Uterus (tissue), 4 donors: Measurements from ENCODE around the gene CIITA. TPM values are rescaled to one million over a fixed set of nuclear protein-coding genes. Genes with fewer than 3 reads are reported as not detected.

Source experiments
- DNase-seq, 2 donors: peaks; one replicate each; pipeline ENCODE4 v3.0.0-alpha.2; 2019 to 2020
- H3K27ac ChIP-seq, 2 donors: fragments of 200-600 bp; sonication (generic); 1 replicate in 1 of 2; 2 replicates in 1 of 2; pipeline ENCODE4 v1.5.1; 2016 to 2018
- H3K27me3 ChIP-seq, 2 donors: fragments of 200-600 bp; sonication (generic); one replicate each; pipeline ENCODE4 v1.5.1; 2018 to 2019; ENCODE audit warnings: control low read depth in 1 of 2
- H3K36me3 ChIP-seq, 2 donors: fragments of 200-600 bp; sonication (generic); one replicate each; pipeline ENCODE4 v1.5.1; 2019; ENCODE audit warnings: control low read depth in 1 of 2
- H3K4me1 ChIP-seq, 2 donors: fragments of 200-600 bp; sonication (generic); one replicate each; pipeline ENCODE4 v1.5.1; 2018 to 2019; ENCODE audit warnings: control low read depth in 1 of 2
- H3K4me3 ChIP-seq, 2 donors: fragments of 200-600 bp; sonication (generic); 1 replicate in 1 of 2; 2 replicates in 1 of 2; pipeline ENCODE4 v1.5.1; 2018 to 2019; ENCODE audit warnings: mild to moderate bottlenecking in 1 of 2
- H3K9me3 ChIP-seq, 2 donors: fragments of 200-600 bp; sonication (generic); one replicate each; pipeline ENCODE4 v1.5.1; 2019; ENCODE audit warnings: control low read depth in 1 of 2
- POLR2A ChIP-seq, 2 donors: fragments of 450-650 bp; IDR thresholded peaks; one replicate each; pipeline ENCODE4 v1.6.1; 2016; ENCODE audit warnings: antibody characterized with exemption in 2 of 2, mild to moderate bottlenecking in 1 of 2, moderate library complexity in 1 of 2
- intact Hi-C: fragments of 100-400 bp; cut with DNase I; formaldehyde crosslinking; loops from one replicate; pipeline ENCODE4 v1.15.1; 2023; ENCODE audit warnings: low total_unique reads
- total RNA-seq, 4 donors: library from RNA; depleted of rRNA in 3 of 4; stranded (reverse); fragments of >200 nt in 3 of 4; gene quantifications; one replicate each; pipeline versions ENCODE4 v1.1.0 to v1.2.4, GENCODE V29; 2014 to 2023
- TF ChIP-seq, protein P1 (sequence below), 4 experiments: fragments of 200-600 bp in 2 of 4; fragments of 450-650 bp in 2 of 4; sonication (generic) in 2 of 4; IDR thresholded peaks; one replicate each; pipeline ENCODE4 v1.5.1; 2016 to 2019; ENCODE audit warnings: antibody characterized with exemption in 4 of 4, mild to moderate bottlenecking in 2 of 4, moderate library complexity in 1 of 4
- donor health status: DM: yes; HTN: yes; CAD: no.

CIITA gene
- total RNA-seq, 4 donors from 2014 or later = 7.1 to 48.3 (median 18.8) TPM

DNA sequence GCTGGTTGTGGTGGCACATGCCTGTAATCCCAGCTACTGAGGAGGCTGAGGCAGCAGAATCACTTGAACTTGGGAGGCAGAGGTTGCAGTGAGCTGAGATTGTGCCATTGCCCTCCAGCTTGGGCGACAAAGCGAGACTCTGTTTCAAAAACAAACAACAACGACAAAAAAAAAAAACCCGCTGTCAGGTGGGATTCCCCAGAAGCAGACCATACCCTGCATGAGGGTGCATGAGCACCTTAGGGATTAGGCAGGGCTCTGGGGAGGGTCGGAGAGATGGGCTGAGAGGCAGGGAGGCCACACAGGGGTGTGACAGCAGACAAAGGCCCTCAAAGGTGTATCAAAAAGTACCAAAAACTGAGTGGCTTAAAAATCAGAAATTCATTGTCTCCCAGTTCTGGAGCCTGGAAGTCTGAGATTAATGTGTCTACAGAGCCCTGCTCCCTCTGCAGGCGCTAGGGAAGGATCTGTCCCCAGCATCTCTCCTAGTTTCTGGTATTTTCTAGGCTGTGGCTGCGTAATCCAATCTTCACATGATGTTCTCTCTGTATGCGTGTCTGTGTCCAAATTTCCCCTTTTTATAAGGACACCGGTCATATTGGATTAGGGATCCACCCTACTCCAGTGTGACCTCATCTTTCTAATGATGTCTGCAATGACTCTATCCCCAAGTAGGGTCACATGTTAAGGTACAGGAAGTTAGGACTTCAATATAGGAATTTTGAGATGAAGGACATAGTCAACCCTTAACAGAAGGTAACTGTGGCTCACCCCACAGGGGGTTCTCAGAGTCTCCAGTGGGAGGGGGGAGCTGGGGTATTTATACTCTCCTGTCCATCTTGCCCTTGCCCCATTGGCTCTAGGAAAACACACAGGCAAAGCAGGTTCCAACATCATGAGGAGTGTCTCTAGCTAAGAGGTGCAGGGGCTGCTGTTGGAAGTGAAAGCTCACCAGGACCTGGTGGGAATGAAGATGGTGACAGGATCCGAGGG, 44.8 kb upstream of the CIITA start:
- H3K4me3 ChIP-seq = no peak overlapping the region
- H3K36me3 ChIP-seq = no peaks in the 10 kb centered on the region
- H3K27ac ChIP-seq = no peak overlapping the region
- intact Hi-C loops = no loop called here
- peaks cover 7 to 12% of the 10 kb centered on the region in 2 donors for H3K4me1 ChIP-seq
- H3K27me3 ChIP-seq = no peaks in the 10 kb centered on the region
- no peaks in the 10 kb centered on the region for H3K9me3 ChIP-seq
- no peak for DNase-seq
- TF ChIP-seq, protein P1, sequence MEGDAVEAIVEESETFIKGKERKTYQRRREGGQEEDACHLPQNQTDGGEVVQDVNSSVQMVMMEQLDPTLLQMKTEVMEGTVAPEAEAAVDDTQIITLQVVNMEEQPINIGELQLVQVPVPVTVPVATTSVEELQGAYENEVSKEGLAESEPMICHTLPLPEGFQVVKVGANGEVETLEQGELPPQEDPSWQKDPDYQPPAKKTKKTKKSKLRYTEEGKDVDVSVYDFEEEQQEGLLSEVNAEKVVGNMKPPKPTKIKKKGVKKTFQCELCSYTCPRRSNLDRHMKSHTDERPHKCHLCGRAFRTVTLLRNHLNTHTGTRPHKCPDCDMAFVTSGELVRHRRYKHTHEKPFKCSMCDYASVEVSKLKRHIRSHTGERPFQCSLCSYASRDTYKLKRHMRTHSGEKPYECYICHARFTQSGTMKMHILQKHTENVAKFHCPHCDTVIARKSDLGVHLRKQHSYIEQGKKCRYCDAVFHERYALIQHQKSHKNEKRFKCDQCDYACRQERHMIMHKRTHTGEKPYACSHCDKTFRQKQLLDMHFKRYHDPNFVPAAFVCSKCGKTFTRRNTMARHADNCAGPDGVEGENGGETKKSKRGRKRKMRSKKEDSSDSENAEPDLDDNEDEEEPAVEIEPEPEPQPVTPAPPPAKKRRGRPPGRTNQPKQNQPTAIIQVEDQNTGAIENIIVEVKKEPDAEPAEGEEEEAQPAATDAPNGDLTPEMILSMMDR (IDR thresholded peaks at IDR 0.05) = no peak
- no peak for TF ChIP-seq POLR2A (IDR thresholded peaks at IDR 0.05)

DNA sequence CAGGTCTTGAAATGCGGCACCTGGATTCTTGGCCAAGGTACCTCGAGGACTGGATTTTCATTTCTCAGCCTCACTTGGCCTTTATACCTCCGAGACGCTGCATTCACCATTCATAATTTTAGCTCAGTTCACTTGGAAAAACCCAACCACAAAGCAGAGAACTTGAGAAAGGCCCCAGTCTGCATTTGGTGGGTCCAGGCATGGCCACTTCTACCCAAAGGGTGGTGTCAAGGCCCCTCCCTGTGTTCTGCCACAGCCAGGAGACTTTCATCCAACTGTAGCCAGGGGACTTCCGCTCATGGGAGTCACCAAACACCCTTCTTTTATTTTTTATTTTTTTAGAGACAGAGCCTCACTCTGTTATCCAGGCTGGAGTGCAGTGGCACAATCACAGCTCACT, 43.7 kb upstream of the CIITA start:
- no peak for TF ChIP-seq POLR2A (IDR thresholded peaks at IDR 0.05)
- TF ChIP-seq, protein P1 (IDR thresholded peaks at IDR 0.05) = no peak

DNA sequence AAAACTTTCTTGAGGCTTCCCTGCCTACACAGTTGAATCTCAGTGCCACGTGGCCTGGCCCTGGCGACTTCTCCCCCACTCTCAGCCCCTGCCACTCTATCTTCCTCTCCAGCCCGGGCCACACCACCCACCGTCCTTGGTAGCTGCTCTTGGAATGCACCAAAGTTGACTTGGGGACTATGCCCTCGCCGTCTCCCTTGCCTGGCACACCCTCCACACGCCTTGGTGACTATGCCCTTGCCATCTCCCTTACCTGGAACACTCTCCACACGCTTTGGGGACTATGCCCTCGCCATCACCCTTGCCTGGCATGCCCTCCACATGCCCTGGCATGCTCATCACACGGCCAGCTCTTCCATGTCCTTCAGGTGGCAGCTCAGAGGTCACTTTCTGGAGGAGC, 42.9 kb upstream of the CIITA start:
- Histone ChIP-seq H3K27me3 (no peaks in the 10 kb centered on the region), H3K4me1 (no peaks in the 10 kb centered on the region), H3K27ac (no peak overlapping the region), H3K9me3 (no peaks in the 10 kb centered on the region), H3K36me3 (no peaks in the 10 kb centered on the region), H3K4me3 (no peak overlapping the region)
- intact Hi-C loops = no loop called here
- no peak for DNase-seq
- TF ChIP-seq, protein P1 (IDR thresholded peaks at IDR 0.05) = no peak
- TF ChIP-seq POLR2A (IDR thresholded peaks at IDR 0.05) = no peak

More for the DNA sequence above, 43.7 kb upstream of the CIITA start:
- peaks cover 0 to 5% of the 10 kb centered on the region in 2 donors for H3K4me1 ChIP-seq
- no peaks in the 10 kb centered on the region for H3K9me3 ChIP-seq
- H3K27me3 ChIP-seq = no peaks in the 10 kb centered on the region
- H3K36me3 ChIP-seq = no peaks in the 10 kb centered on the region
- no peak overlapping the region for H3K4me3 ChIP-seq
- no peak overlapping the region for H3K27ac ChIP-seq
- no peak for DNase-seq
- intact Hi-C loops = no loop called here

DNA sequence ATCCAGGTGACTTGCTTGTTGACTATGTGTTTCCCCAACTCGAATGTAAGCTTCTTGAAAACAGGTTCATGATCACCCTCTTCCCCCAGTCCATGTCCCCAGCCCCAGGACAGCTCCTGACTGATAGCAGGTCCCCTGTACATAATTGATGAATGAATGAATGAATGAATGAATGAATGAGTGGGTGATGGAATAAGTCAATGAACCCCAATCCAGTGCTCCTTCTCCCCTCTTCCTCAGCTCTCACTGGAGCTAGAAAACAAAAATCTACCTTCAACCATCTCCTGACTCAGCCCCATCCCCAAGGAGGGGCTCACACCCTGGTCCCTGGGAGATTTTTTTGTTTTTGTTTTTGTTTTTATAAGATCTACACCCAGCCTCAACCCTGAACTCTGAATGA, 42.2 kb upstream of the CIITA start:
- Histone ChIP-seq H3K9me3 (no peaks in the 10 kb centered on the region), H3K4me1 (no peaks in the 10 kb centered on the region), H3K36me3 (no peaks in the 10 kb centered on the region), H3K27ac (no peak overlapping the region), H3K27me3 (no peaks in the 10 kb centered on the region), H3K4me3 (no peak overlapping the region)
- no peak for DNase-seq
- TF ChIP-seq, protein P1 (IDR thresholded peaks at IDR 0.05) = no peak
- no peak for TF ChIP-seq POLR2A (IDR thresholded peaks at IDR 0.05)
- intact Hi-C loops = no loop called here

DNA sequence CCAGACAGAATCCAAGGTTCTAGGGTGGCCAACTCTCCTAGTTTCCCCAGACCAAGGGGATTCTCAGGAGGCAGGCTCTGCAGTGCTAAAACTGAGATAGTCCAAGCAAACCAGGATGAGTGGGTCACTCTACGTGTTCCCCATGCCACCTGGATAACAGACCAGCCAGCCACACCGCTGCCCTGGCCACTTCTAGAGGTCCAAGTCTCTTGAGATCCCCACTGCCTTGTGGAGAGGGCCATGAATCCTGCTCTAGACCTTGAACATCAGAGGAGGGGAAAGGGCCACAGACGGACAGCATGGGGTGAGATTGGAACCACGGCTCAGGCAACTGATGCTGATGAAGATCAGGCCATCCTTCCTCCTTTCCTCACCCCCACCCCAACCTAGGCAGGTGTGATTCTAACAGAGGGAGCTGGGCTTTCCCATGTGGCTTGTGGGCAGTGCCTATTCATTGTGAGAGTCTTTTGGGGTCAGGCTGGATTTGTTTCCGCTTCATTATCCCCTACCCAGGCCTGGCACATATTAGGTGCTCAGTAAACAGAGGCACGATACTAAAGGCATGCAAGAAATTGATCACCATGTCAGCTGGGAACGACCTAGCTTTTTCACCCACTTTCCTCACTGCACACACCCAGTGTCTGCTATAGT, 41.6 kb upstream of the CIITA start:
- TF ChIP-seq POLR2A (IDR thresholded peaks at IDR 0.05) = no peak
- TF ChIP-seq, protein P1 (IDR thresholded peaks at IDR 0.05) = no peak
- Histone ChIP-seq H3K4me3 (no peak overlapping the region), H3K4me1 (no peaks in the 10 kb centered on the region), H3K27me3 (no peaks in the 10 kb centered on the region), H3K36me3 (no peaks in the 10 kb centered on the region), H3K27ac (no peak overlapping the region), H3K9me3 (no peaks in the 10 kb centered on the region)
- intact Hi-C loops = no loop called here
- no peak for DNase-seq
